Measurements from ENCODE around the gene GNAT1. TPM values are rescaled to one million over a fixed set of nuclear protein-coding genes. Genes with fewer than 3 reads are reported as not detected.

The GNAT1 gene
- total RNA-seq, 4 donors from 2014 or later = not detected

DNA sequence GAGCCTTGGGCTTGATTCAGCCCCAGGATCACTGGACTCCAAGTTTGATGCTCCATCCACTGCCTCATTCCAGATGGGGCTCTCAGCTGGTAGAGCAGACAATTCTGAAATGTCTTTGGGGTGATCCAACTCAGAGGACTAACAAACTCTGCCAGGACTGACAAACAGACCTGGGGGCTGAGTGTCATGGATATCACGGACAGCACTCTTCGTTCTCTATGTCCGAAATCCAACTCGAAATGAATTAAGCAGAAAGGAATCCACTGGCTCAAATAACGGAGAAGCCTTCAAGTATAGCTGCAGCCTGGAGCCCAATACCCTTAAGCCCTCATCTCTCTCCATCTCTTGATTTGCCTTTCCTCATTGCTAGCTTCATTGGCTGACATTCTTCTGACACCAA lies 27.9 kb downstream of the GNAT1 start:
- intact Hi-C loops (cut with DNase I) = no loop called here
- Histone ChIP-seq H3K4me3 (replicated peaks in 1 of 3) (no peak overlapping the region), H3K27ac (no peak overlapping the region), H3K27me3 (no peaks in the 10 kb centered on the region), H3K4me1 (peaks cover 0 to 5% of the 10 kb centered on the region in 2 donors), H3K9me3 (no peaks in the 10 kb centered on the region), H3K36me3 (no peaks in the 10 kb centered on the region)
- no peak for TF ChIP-seq POLR2A (IDR thresholded peaks at IDR 0.05)
- TF ChIP-seq, protein P1, sequence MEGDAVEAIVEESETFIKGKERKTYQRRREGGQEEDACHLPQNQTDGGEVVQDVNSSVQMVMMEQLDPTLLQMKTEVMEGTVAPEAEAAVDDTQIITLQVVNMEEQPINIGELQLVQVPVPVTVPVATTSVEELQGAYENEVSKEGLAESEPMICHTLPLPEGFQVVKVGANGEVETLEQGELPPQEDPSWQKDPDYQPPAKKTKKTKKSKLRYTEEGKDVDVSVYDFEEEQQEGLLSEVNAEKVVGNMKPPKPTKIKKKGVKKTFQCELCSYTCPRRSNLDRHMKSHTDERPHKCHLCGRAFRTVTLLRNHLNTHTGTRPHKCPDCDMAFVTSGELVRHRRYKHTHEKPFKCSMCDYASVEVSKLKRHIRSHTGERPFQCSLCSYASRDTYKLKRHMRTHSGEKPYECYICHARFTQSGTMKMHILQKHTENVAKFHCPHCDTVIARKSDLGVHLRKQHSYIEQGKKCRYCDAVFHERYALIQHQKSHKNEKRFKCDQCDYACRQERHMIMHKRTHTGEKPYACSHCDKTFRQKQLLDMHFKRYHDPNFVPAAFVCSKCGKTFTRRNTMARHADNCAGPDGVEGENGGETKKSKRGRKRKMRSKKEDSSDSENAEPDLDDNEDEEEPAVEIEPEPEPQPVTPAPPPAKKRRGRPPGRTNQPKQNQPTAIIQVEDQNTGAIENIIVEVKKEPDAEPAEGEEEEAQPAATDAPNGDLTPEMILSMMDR (IDR thresholded peaks at IDR 0.05) = no peak
- no peak for DNase-seq
- 87 to 93% methylated on average over 5 of the region's 5 CpGs for WGBS, 2 donors

DNA sequence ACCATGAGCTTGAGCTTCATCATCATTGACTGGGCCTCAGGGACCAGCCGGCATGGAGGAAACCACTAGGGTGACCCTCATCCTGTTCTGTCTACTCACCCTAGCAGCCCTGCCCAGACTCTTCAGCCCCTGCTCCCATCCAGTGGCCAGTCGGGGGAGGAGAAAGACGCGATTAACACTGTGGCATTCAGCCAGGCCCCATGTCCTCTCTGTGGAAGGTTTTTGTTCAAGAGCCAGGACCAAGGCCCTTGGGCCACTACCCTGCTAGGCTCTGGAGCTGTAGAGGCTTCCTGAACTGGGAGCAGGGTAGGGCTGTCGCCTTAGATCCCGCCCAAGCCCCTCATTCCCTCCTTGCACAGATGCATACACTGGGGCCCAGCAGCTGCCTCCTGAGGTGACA lies 28.7 kb downstream of the GNAT1 start:
- no peak overlapping the region for H3K27ac ChIP-seq
- no peaks in the 10 kb centered on the region for H3K9me3 ChIP-seq
- TF ChIP-seq, protein P1 (IDR thresholded peaks at IDR 0.05) = no peak
- TF ChIP-seq POLR2A (IDR thresholded peaks at IDR 0.05) = no peak
- no peaks in the 10 kb centered on the region for H3K36me3 ChIP-seq
- no peak for DNase-seq
- no peaks in the 10 kb centered on the region for H3K27me3 ChIP-seq
- intact Hi-C loops (cut with DNase I) = no loop called here
- WGBS, 2 donors = 60 to 71% methylated on average over 2 to 6 of the region's 6 CpGs
- no peak overlapping the region for H3K4me3 ChIP-seq (replicated peaks in 1 of 3)
- peaks cover 0 to 5% of the 10 kb centered on the region in 2 donors for H3K4me1 ChIP-seq

DNA sequence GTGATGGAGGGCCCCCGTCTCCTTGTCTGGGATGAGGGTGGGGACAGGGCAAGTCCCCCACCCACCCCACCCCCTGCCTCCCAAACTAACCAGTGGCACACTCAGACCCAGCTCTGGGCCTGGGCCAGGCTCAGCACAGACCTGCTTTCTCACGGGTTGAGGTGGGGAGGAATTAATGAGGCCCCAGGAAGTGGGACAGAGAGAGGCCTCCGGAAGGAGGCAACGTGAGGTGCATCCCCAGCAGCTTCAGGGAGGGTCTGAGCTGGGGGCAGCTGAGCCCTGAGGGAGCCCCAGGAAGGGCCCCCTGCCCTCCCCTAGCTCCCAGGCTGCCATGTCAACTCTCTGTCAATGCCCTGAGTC lies 29.6 kb downstream of the GNAT1 start:
- 82% methylated on average over 4 of the region's 4 CpGs for WGBS, 2 donors
- Histone ChIP-seq H3K36me3 (no peaks in the 10 kb centered on the region), H3K27ac (no peak overlapping the region), H3K4me3 (replicated peaks in 1 of 3) (no peak overlapping the region), H3K4me1 (peaks cover under 1 to 5% of the 10 kb centered on the region in 2 donors), H3K9me3 (no peaks in the 10 kb centered on the region), H3K27me3 (no peaks in the 10 kb centered on the region)
- intact Hi-C loops (cut with DNase I) = no loop called here
- no peak for DNase-seq
- no peak for TF ChIP-seq POLR2A (IDR thresholded peaks at IDR 0.05)
- TF ChIP-seq, protein P1 (IDR thresholded peaks at IDR 0.05) = no peak

DNA sequence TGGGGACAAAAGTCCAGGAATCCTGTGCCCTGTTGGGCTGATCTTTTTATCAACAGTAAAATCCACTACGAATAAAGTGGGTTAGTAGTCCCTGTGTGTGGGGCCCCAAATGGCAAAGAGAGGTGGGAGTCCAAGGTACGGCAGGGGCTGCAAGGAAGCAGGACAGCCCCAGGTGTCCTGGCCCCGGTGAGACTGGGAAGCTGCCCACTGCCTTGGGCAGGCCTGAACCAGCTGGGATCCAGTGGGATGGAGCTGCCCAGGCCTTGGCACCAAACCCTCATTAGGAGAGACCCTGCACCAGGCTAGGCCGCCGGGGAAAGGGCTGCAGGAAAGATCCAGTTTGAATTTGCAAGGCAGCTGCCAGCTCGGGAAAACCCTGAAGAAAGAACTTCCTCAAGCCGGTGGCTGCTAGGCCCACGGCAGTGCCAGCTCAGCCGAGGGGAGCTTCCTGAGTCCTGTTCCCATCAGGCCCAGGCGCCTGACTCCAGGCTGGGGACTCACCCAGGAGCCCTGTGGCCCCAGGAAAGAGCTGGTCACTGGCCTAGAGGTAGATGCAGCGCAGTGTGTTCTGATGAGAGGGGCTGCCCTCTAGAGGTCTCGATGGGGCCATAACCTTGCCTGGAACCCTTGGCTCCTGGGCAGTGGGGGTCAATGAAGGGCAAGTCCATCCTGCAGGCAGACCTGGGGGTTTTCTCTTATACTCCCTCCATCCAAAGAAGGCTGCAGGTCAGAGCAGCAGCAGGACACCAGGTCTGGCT lies 30.2 kb downstream of the GNAT1 start:
- DNase-seq = no peak
- 76% methylated on average over 6 to 12 of the region's 12 CpGs for WGBS, 2 donors
- intact Hi-C loops (cut with DNase I) = no loop called here
- no peaks in the 10 kb centered on the region for H3K27me3 ChIP-seq
- no peaks in the 10 kb centered on the region for H3K36me3 ChIP-seq
- no peak overlapping the region for H3K4me3 ChIP-seq (replicated peaks in 1 of 3)
- H3K9me3 ChIP-seq = no peaks in the 10 kb centered on the region
- H3K4me1 ChIP-seq = peaks cover 5 to 9% of the 10 kb centered on the region in 2 donors
- H3K27ac ChIP-seq = no peak overlapping the region
- TF ChIP-seq, protein P1 (IDR thresholded peaks at IDR 0.05) = no peak
- TF ChIP-seq POLR2A (IDR thresholded peaks at IDR 0.05) = no peak

GRCh38 chr3:50222169-50222528 lies 30.7 kb downstream of the GNAT1 start:
- intact Hi-C loops (cut with DNase I) = no loop called here
- WGBS, 2 donors = 46 to 50% methylated on average over 1 of the region's 1 CpG
- Histone ChIP-seq H3K4me1 (peaks cover 11 to 15% of the 10 kb centered on the region in 2 donors), H3K4me3 (replicated peaks in 1 of 3) (no peak overlapping the region), H3K9me3 (no peaks in the 10 kb centered on the region), H3K36me3 (no peaks in the 10 kb centered on the region), H3K27ac (no peak overlapping the region), H3K27me3 (no peaks in the 10 kb centered on the region)
- DNase-seq = peak; percentile 43 to 50
- TF ChIP-seq, protein P1 (IDR thresholded peaks at IDR 0.05) = no peak
- no peak for TF ChIP-seq POLR2A (IDR thresholded peaks at IDR 0.05)

Data from thyroid gland (tissue), 4 donors.